HepG2 (cell line): ENCODE measurements around the gene MBTD1. TPM values are rescaled to one million over a fixed set of nuclear protein-coding genes. Genes with fewer than 3 reads are reported as not detected.

Experiments
- ATF3 ChIP-seq: sonication (generic); formaldehyde crosslinking; IDR thresholded peaks from 2 replicates; pipeline ENCODE4 v1.4.0; 2020; ENCODE audit warnings: missing genetic modification reagents
- CBX5 ChIP-seq: sonication (generic); formaldehyde crosslinking; IDR thresholded peaks from 2 replicates; pipeline ENCODE4 v1.4.0; 2020; ENCODE audit warnings: missing genetic modification reagents, borderline replicate concordance
- E2F2 ChIP-seq: sonication (generic); formaldehyde crosslinking; IDR thresholded peaks from 2 replicates; pipeline ENCODE4 v1.4.0; 2020; ENCODE audit warnings: missing genetic modification reagents, borderline replicate concordance
- FOSL2 ChIP-seq: sonication (generic); formaldehyde crosslinking; IDR thresholded peaks from 2 replicates; pipeline ENCODE4 v1.4.0; 2020; ENCODE audit warnings: missing genetic modification reagents
- FOXO4 ChIP-seq: sonication (generic); formaldehyde crosslinking; conservative IDR thresholded peaks from 2 replicates; pipeline ENCODE4 v1.8.1; 2023; ENCODE audit warnings: missing genetic modification reagents
- HOXA9 ChIP-seq: sonication (generic); formaldehyde crosslinking; IDR thresholded peaks from 2 replicates; pipeline ENCODE4 v1.8.1; 2022; ENCODE audit warnings: missing genetic modification reagents, mild to moderate bottlenecking, moderate library complexity, borderline replicate concordance
- ISX ChIP-seq: sonication (generic); formaldehyde crosslinking; conservative IDR thresholded peaks from 2 replicates; pipeline ENCODE4 v1.5.0; 2020; ENCODE audit warnings: missing genetic modification reagents
- KAT7 ChIP-seq: IDR thresholded peaks from 2 replicates; pipeline ENCODE4 v1.6.1; 2018; ENCODE audit warnings: borderline replicate concordance, missing compliant biosample characterization
- KLF12 ChIP-seq: sonication (generic); formaldehyde crosslinking; IDR thresholded peaks from 2 replicates; pipeline ENCODE4 v1.4.0; 2020; ENCODE audit warnings: missing genetic modification reagents, borderline replicate concordance
- KLF13 ChIP-seq: sonication (generic); formaldehyde crosslinking; IDR thresholded peaks from 2 replicates; pipeline ENCODE4 v1.4.0; 2020; ENCODE audit warnings: mild to moderate bottlenecking, missing genetic modification reagents
- MBNL3 ChIP-seq: fragments of 250-450 bp; sonication (Bioruptor Pico); conservative IDR thresholded peaks from 2 replicates; pipeline ENCODE4 v1.8.0; 2022; ENCODE audit warnings: mild to moderate bottlenecking, inconsistent platforms
- MIXL1 ChIP-seq: IDR thresholded peaks from 2 replicates; pipeline ENCODE4 v1.6.1; 2016
- MTF2 ChIP-seq: sonication (generic); formaldehyde crosslinking; IDR thresholded peaks from 2 replicates; pipeline ENCODE4 v1.5.0; 2020; ENCODE audit warnings: missing genetic modification reagents, borderline replicate concordance
- MZF1 ChIP-seq: sonication (generic); formaldehyde crosslinking; IDR thresholded peaks from 2 replicates; pipeline ENCODE4 v1.8.1; 2023; ENCODE audit warnings: mild to moderate bottlenecking, missing genetic modification reagents, borderline replicate concordance
- PPARG ChIP-seq: conservative IDR thresholded peaks from 2 replicates; pipeline ENCODE4 v1.6.1; 2016; ENCODE audit warnings: missing biosample characterization, missing genetic modification reagents
- SIX1 ChIP-seq: sonication (generic); formaldehyde crosslinking; IDR thresholded peaks from 2 replicates; pipeline ENCODE4 v1.4.0; 2020; ENCODE audit warnings: missing genetic modification reagents, borderline replicate concordance
- SSRP1 ChIP-seq: IDR thresholded peaks from 2 replicates; pipeline ENCODE4 v1.6.1; 2016; ENCODE audit warnings: control low read depth
- SYNCRIP ChIP-seq: fragments of 200-400 bp; formaldehyde crosslinking; IDR thresholded peaks from 2 replicates; pipeline ENCODE4 v1.6.1; 2018; ENCODE audit warnings: mild to moderate bottlenecking, low read depth, low read length; ENCODE audit not compliant: insufficient read depth
- TP53 ChIP-seq: sonication (generic); formaldehyde crosslinking; conservative IDR thresholded peaks from 2 replicates; pipeline ENCODE4 v1.4.0; 2020; ENCODE audit warnings: missing genetic modification reagents
- TRAFD1 ChIP-seq: sonication (generic); formaldehyde crosslinking; IDR thresholded peaks from 2 replicates; pipeline ENCODE4 v1.5.1; 2020; ENCODE audit warnings: missing genetic modification reagents, mild to moderate bottlenecking, borderline replicate concordance
- ZNF160 ChIP-seq: sonication (generic); formaldehyde crosslinking; IDR thresholded peaks from 2 replicates; pipeline ENCODE4 v1.8.0; 2022; ENCODE audit warnings: mild to moderate bottlenecking, inconsistent platforms, missing genetic modification reagents
- ZNF503 ChIP-seq: sonication (generic); formaldehyde crosslinking; IDR thresholded peaks from 2 replicates; pipeline ENCODE4 v1.4.0; 2020; ENCODE audit warnings: missing genetic modification reagents
- ZNF740 ChIP-seq: sonication (generic); formaldehyde crosslinking; IDR thresholded peaks from 2 replicates; pipeline ENCODE4 v1.4.0; 2020; ENCODE audit warnings: missing genetic modification reagents
- polyA plus RNA-seq, 8 experiments: library from polyadenylated mRNA; depleted of rRNA in 3 of 8; stranded (reverse) in 7 of 8; unstranded in 1 of 8; fragments of >200 nt; fragmentation: Illumina TruSeq in 4 of 8; extraction: Trizol in 4 of 8; gene quantifications; 2 replicates each; pipeline versions ENCODE4 v1.2.1 to v1.2.3, GENCODE V29; 2011 to 2016; ENCODE audit warnings: low read depth in 4 of 8, missing spikeins in 1 of 8, mixed read lengths in 1 of 8; ENCODE audit not compliant: insufficient read depth in 1 of 8
- total RNA-seq, 5 experiments: library from RNA; depleted of rRNA; stranded (reverse); fragments of >200 nt; fragmentation: Illumina TruSeq; extraction: Trizol; gene quantifications; 2 replicates each; pipeline ENCODE4 v1.2.3, GENCODE V29; 2016; ENCODE audit warnings: low read depth in 1 of 5

Gene MBTD1
- total and polyA plus RNA-seq, 2 of the 13 experiments (the other 11 are each of a cell fraction or from before 2014, with no cell fraction given): 20.9 TPM

GRCh38 chr17:51153210-51154072 lies 106.4 kb downstream of the MBTD1 start, which contains the start of gene NME1 (continued):
- TF ChIP-seq ZNF503 (CRISPR knock-in tag): peak; percentile 97
- TF ChIP-seq SSRP1 (CRISPR knock-in tag): 0 out of 2 replicates have a peak, but pooled peaks have one; percentile 60
- peak; percentile 95 for TF ChIP-seq E2F2
- TF ChIP-seq FOSL2: peak; percentile 96
- peak; percentile 98; the same call in 1 of the 2 replicates for TF ChIP-seq KLF12 (CRISPR knock-in tag)
- peak; percentile 100; the same call in 1 of the 2 replicates for TF ChIP-seq TRAFD1 (CRISPR knock-in tag)
- peak; percentile 93; the same call in 1 of the 2 replicates for TF ChIP-seq TP53
- TF ChIP-seq ATF3 (CRISPR knock-in tag): peak; percentile 88
- TF ChIP-seq ZNF160 (CRISPR knock-in tag): peak; percentile 97
- TF ChIP-seq ISX (CRISPR knock-in tag): 0 out of 2 replicates have a peak, but pooled peaks have one; percentile 82
- TF ChIP-seq MTF2 (CRISPR knock-in tag): no peak
- peak; percentile 84 for TF ChIP-seq SIX1
- TF ChIP-seq ZNF740 (CRISPR knock-in tag): peak; percentile 92
- TF ChIP-seq PPARG (CRISPR knock-in tag): peak; percentile 86; the same call in 1 of the 2 replicates
- no peak for TF ChIP-seq SYNCRIP
- peak; percentile 99 for TF ChIP-seq KAT7 (CRISPR knock-in tag)
- TF ChIP-seq KLF13 (CRISPR knock-in tag): peak; percentile 98
- no peak; the same call in 1 of the 2 replicates for TF ChIP-seq HOXA9 (CRISPR knock-in tag)
- TF ChIP-seq CBX5 (CRISPR knock-in tag): peak; percentile 100
- no peak for TF ChIP-seq MBNL3 (CRISPR knock-in tag)
- TF ChIP-seq MIXL1 (CRISPR knock-in tag): peak; percentile 98
- TF ChIP-seq FOXO4 (CRISPR knock-in tag): no peak
- TF ChIP-seq MZF1 (CRISPR knock-in tag): 0 out of 2 replicates have a peak, but pooled peaks have one; percentile 65
